Smooth muscle cell (in vitro differentiated cells): ENCODE results near the gene TSHZ2. TPM values are rescaled to one million over a fixed set of nuclear protein-coding genes. Genes with fewer than 3 reads are reported as not detected.

Source experiments
- DNase-seq: peaks from one replicate; lab custom pipeline; 2025; ENCODE audit not compliant: unreplicated experiment; lab: John Stamatoyannopoulos, UW
- H2AFZ ChIP-seq: fragments of 200-600 bp; sonication (generic); 2 replicates; pipeline ENCODE4 v1.6.0; 2016; ENCODE audit warnings: antibody characterized with exemption, low read depth, mild to moderate bottlenecking
- H3F3A ChIP-seq: fragments of 200-600 bp; sonication (generic); 2 replicates; pipeline ENCODE4 v1.6.0; 2017; ENCODE audit warnings: antibody characterized with exemption, low read depth
- H3K27ac ChIP-seq: fragments of 200-600 bp; sonication (generic); 2 replicates; pipeline ENCODE4 v1.5.1; 2016; ENCODE audit warnings: low read depth, mild to moderate bottlenecking
- H3K27me3 ChIP-seq: fragments of 200-600 bp; sonication (generic); 2 replicates; pipeline ENCODE4 v1.6.1; 2016; ENCODE audit warnings: low read depth, mild to moderate bottlenecking
- H3K36me3 ChIP-seq: fragments of 200-600 bp; sonication (generic); 2 replicates; pipeline ENCODE4 v1.5.1; 2016; ENCODE audit warnings: low read depth
- H3K4me1 ChIP-seq: fragments of 200-600 bp; sonication (generic); 2 replicates; pipeline ENCODE4 v1.5.1; 2016; ENCODE audit warnings: low read depth
- H3K4me2 ChIP-seq: fragments of 200-600 bp; sonication (generic); 2 replicates; pipeline ENCODE4 v1.6.0; 2016; ENCODE audit warnings: mild to moderate bottlenecking
- H3K4me3 ChIP-seq: fragments of 200-600 bp; sonication (generic); 2 replicates; pipeline ENCODE4 v1.5.1; 2016; ENCODE audit warnings: mild to moderate bottlenecking
- H3K79me2 ChIP-seq: fragments of 200-600 bp; sonication (generic); 2 replicates; pipeline ENCODE4 v1.6.0; 2016; ENCODE audit warnings: low read depth, mild to moderate bottlenecking
- H3K9ac ChIP-seq: fragments of 200-600 bp; sonication (generic); 2 replicates; pipeline ENCODE4 v1.6.0; 2016; ENCODE audit warnings: low read depth
- H3K9me3 ChIP-seq: fragments of 200-600 bp; sonication (generic); replicated peaks from 2 replicates; pipeline ENCODE4 v1.5.1; 2016; ENCODE audit warnings: low read depth
- H4K20me1 ChIP-seq: fragments of 200-600 bp; sonication (generic); 2 replicates; pipeline ENCODE4 v1.6.0; 2016; ENCODE audit warnings: low read depth
- CTCF ChIP-seq: fragments of 200-600 bp; sonication (generic); IDR thresholded peaks from 2 replicates; pipeline ENCODE4 v1.5.1; 2017; ENCODE audit warnings: borderline replicate concordance, mild to moderate bottlenecking, antibody characterized with exemption; ENCODE audit not compliant: insufficient read depth, poor library complexity, severe bottlenecking
- WGBS: methylation state at CpG from one replicate; pipeline ENCODE4 v1.1.7; 2016; ENCODE audit warnings: low lambda C conversion rate; 5-methylcytosine and 5-hydroxymethylcytosine counted together
- polyA plus RNA-seq: library from polyadenylated mRNA; unstranded; fragments of >200 nt; fragmentation: Nextera tagmentation; extraction: Ambion mirVana; gene quantifications from 2 replicates; pipeline ENCODE4 v1.2.1, GENCODE V29; 2016
- total RNA-seq: library from RNA; depleted of rRNA; stranded (reverse); fragments of >200 nt; gene quantifications from 2 replicates; pipeline ENCODE4 v1.2.3, GENCODE V29; 2014

TSHZ2 gene
- total and polyA plus RNA-seq, 2 experiments from 2014 or later: 4.8 to 6.6 TPM

GRCh38 chr20:53127027-53127426 lies 154.9 kb downstream of the TSHZ2 start:
- no peak overlapping the region for H3K27ac ChIP-seq

GRCh38 chr20:53128004-53128403 lies 155.8 kb downstream of the TSHZ2 start:
- no peak overlapping the region for H2AFZ ChIP-seq
- H3K27me3 ChIP-seq: no peaks in the 10 kb centered on the region
- no peaks in the 10 kb centered on the region for H3K4me1 ChIP-seq
- no peaks in the 10 kb centered on the region for H3K79me2 ChIP-seq
- TF ChIP-seq CTCF: no peak
- no peak overlapping the region for H3K4me2 ChIP-seq
- no peaks in the 10 kb centered on the region for H3K36me3 ChIP-seq
- no peak overlapping the region for H3K9ac ChIP-seq
- H4K20me1 ChIP-seq: no peaks in the 10 kb centered on the region
- H3K4me3 ChIP-seq: no peak overlapping the region
- no peak overlapping the region for H3K27ac ChIP-seq
- no peak for DNase-seq
- WGBS: 65% methylated on average over 2 of the region's 2 CpGs
- no peaks in the 10 kb centered on the region for H3F3A ChIP-seq
- no peaks in the 10 kb centered on the region for H3K9me3 ChIP-seq

More at GRCh38 chr20:53127027-53127426, 154.9 kb downstream of the TSHZ2 start:
- no peak overlapping the region for H3K4me3 ChIP-seq
- DNase-seq: no peak
- H2AFZ ChIP-seq: no peak overlapping the region
- no peaks in the 10 kb centered on the region for H3K4me1 ChIP-seq
- H3K9me3 ChIP-seq: no peaks in the 10 kb centered on the region
- no peak for TF ChIP-seq CTCF
- no peaks in the 10 kb centered on the region for H3K27me3 ChIP-seq
- no peaks in the 10 kb centered on the region for H3K36me3 ChIP-seq
- WGBS: 71% methylated on average over 2 of the region's 2 CpGs
- H3F3A ChIP-seq: no peaks in the 10 kb centered on the region
- H3K79me2 ChIP-seq: no peaks in the 10 kb centered on the region
- no peak overlapping the region for H3K9ac ChIP-seq
- no peaks in the 10 kb centered on the region for H4K20me1 ChIP-seq
- no peak overlapping the region for H3K4me2 ChIP-seq

GRCh38 chr20:53129563-53129962 lies 157.4 kb downstream of the TSHZ2 start:
- no peak overlapping the region for H3K4me2 ChIP-seq
- no peaks in the 10 kb centered on the region for H3K27me3 ChIP-seq
- no peak overlapping the region for H3K4me3 ChIP-seq
- TF ChIP-seq CTCF: no peak
- H3K36me3 ChIP-seq: no peaks in the 10 kb centered on the region
- no peak overlapping the region for H3K27ac ChIP-seq
- no peaks in the 10 kb centered on the region for H3K4me1 ChIP-seq
- H3F3A ChIP-seq: no peaks in the 10 kb centered on the region
- no peak overlapping the region for H2AFZ ChIP-seq
- no peak overlapping the region for H3K9ac ChIP-seq
- no peaks in the 10 kb centered on the region for H3K79me2 ChIP-seq
- no peaks in the 10 kb centered on the region for H3K9me3 ChIP-seq
- H4K20me1 ChIP-seq: no peaks in the 10 kb centered on the region
- WGBS: 91% methylated on average over 9 of the region's 9 CpGs
- no peak for DNase-seq

GRCh38 chr20:53130795-53131194 lies 158.6 kb downstream of the TSHZ2 start:
- Histone ChIP-seq H3K79me2 (no peaks in the 10 kb centered on the region), H3K27me3 (peaks cover 8% of the 10 kb centered on the region), H2AFZ (no peak overlapping the region), H3K27ac (no peak overlapping the region), H3K9me3 (no peaks in the 10 kb centered on the region), H4K20me1 (no peaks in the 10 kb centered on the region), H3F3A (no peaks in the 10 kb centered on the region), H3K9ac (no peak overlapping the region), H3K36me3 (no peaks in the 10 kb centered on the region), H3K4me3 (no peak overlapping the region), H3K4me1 (no peaks in the 10 kb centered on the region), H3K4me2 (no peak overlapping the region)
- no peak for TF ChIP-seq CTCF
- WGBS: 59% methylated on average over 3 of the region's 3 CpGs
- no peak for DNase-seq
